Measurements from ENCODE around the gene STARD3. TPM values are rescaled to one million over a fixed set of nuclear protein-coding genes. Genes with fewer than 3 reads are reported as not detected.

Gene STARD3
- total and polyA plus RNA-seq, 2 experiments from 2014 or later: 61.6 to 90.3 TPM

DNA sequence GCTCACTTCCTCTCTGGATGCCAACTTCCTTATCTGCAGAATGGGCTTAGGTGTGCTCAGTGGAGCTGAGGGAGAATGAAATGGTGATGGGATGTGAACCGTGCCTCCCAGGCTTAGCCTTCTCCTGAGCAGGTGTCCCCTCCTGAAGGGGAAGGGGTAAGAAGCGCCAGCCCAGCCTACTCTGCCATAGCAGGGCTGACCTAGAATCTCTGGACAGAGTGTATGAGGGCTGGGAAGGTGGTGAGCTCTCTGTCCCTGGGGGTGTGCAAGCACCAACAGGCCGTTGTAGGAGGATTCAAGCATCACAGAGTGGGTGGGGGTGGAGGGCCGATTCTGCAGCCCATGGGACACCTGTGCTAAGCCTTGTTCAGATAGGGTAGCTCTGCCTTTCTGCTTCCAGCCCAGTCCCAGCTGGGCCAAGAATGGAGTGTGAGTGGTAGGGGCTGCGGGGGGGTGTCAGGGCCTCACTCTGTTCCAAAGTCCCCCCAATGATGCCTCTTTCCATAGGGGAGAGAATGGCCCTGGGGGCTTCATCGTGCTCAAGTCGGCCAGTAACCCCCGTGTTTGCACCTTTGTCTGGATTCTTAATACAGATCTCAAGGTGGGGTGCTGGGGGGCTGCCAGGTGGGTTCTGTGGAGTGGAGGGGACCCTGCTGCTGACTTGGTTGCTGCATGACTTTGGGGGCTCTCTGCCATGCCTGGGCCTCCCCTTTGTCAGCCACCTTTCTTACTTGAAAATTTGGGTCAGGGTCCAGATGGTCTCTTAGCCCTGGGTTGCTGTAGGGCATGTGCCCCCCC is 25.0 kb downstream of the STARD3 start:
- Histone ChIP-seq H3K79me2 (no peaks in the 10 kb centered on the region), H3K27ac (no peak overlapping the region), H3K9me2 (replicated peaks; ENCODE audit: insufficient read depth) (no peaks in the 10 kb centered on the region), H3K4me1 (ENCODE audit: insufficient read depth) (peaks cover 34% of the 10 kb centered on the region), H2AFZ (no peak overlapping the region), H3K4me3 (no peak overlapping the region), H3K9me3 (ENCODE audit: low read depth) (no peaks in the 10 kb centered on the region), H3K4me2 (no peak overlapping the region), H4K20me1 (ENCODE audit: insufficient read depth, poor library complexity, severe bottlenecking) (no peaks in the 10 kb centered on the region), H3K27me3 (peaks cover 3% of the 10 kb centered on the region), H3K36me3 (replicated peaks; ENCODE audit: insufficient read depth, low read depth) (no peaks in the 10 kb centered on the region)
- TF ChIP-seq EZH2phosphoT487 (IDR thresholded peaks at IDR 0.05; ENCODE audit: low read depth, severe bottlenecking, unreplicated experiment) (no peak), EZH2 (IDR thresholded peaks at IDR 0.05; ENCODE audit: borderline replicate concordance) (no peak)
- TF ChIP-seq, protein P1, sequence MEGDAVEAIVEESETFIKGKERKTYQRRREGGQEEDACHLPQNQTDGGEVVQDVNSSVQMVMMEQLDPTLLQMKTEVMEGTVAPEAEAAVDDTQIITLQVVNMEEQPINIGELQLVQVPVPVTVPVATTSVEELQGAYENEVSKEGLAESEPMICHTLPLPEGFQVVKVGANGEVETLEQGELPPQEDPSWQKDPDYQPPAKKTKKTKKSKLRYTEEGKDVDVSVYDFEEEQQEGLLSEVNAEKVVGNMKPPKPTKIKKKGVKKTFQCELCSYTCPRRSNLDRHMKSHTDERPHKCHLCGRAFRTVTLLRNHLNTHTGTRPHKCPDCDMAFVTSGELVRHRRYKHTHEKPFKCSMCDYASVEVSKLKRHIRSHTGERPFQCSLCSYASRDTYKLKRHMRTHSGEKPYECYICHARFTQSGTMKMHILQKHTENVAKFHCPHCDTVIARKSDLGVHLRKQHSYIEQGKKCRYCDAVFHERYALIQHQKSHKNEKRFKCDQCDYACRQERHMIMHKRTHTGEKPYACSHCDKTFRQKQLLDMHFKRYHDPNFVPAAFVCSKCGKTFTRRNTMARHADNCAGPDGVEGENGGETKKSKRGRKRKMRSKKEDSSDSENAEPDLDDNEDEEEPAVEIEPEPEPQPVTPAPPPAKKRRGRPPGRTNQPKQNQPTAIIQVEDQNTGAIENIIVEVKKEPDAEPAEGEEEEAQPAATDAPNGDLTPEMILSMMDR (IDR thresholded peaks at IDR 0.05; ENCODE audit: poor library complexity): no peak
- DNase-seq (ENCODE audit: low spot score): no peak
- 85% methylated on average over 8 of the region's 8 CpGs for WGBS (ENCODE audit: low lambda C conversion rate, missing lambda C conversion rate)

DNA sequence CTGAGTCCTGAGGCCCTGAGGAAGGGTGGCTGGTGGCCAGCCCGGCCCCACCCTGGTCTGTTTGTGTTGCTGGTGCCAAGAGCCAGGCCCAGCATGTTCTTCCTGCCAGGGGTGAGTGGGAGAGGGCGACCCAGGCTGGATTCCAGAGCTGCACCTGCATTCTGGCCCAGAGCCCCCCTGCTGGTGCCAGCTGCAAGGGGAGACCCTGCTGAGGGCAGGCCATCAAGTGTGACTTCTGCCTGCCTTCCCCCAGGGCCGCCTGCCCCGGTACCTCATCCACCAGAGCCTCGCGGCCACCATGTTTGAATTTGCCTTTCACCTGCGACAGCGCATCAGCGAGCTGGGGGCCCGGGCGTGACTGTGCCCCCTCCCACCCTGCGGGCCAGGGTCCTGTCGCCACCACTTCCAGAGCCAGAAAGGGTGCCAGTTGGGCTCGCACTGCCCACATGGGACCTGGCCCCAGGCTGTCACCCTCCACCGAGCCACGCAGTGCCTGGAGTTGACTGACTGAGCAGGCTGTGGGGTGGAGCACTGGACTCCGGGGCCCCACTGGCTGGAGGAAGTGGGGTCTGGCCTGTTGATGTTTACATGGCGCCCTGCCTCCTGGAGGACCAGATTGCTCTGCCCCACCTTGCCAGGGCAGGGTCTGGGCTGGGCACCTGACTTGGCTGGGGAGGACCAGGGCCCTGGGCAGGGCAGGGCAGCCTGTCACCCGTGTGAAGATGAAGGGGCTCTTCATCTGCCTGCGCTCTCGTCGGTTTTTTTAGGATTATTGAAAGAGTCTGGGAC is 25.8 kb downstream of the STARD3 start:
- TF ChIP-seq, protein P1 (IDR thresholded peaks at IDR 0.05; ENCODE audit: poor library complexity): no peak
- TF ChIP-seq EZH2 (IDR thresholded peaks at IDR 0.05; ENCODE audit: borderline replicate concordance): no peak
- no peak for TF ChIP-seq EZH2phosphoT487 (IDR thresholded peaks at IDR 0.05; ENCODE audit: low read depth, severe bottlenecking, unreplicated experiment)
- WGBS (ENCODE audit: low lambda C conversion rate, missing lambda C conversion rate): 90% methylated on average over 22 of the region's 22 CpGs
- Histone ChIP-seq H3K4me3 (no peak overlapping the region), H3K27ac (no peak overlapping the region), H2AFZ (no peak overlapping the region), H4K20me1 (ENCODE audit: insufficient read depth, poor library complexity, severe bottlenecking) (no peaks in the 10 kb centered on the region), H3K36me3 (replicated peaks; ENCODE audit: insufficient read depth, low read depth) (no peaks in the 10 kb centered on the region), H3K4me1 (ENCODE audit: insufficient read depth) (peaks cover 40% of the 10 kb centered on the region), H3K9me3 (ENCODE audit: low read depth) (no peaks in the 10 kb centered on the region), H3K79me2 (no peaks in the 10 kb centered on the region), H3K9me2 (replicated peaks; ENCODE audit: insufficient read depth) (no peaks in the 10 kb centered on the region), H3K27me3 (peaks cover 3% of the 10 kb centered on the region), H3K4me2 (peak overlapping the region; percentile 51)
- no peak for DNase-seq (ENCODE audit: low spot score)

DNA sequence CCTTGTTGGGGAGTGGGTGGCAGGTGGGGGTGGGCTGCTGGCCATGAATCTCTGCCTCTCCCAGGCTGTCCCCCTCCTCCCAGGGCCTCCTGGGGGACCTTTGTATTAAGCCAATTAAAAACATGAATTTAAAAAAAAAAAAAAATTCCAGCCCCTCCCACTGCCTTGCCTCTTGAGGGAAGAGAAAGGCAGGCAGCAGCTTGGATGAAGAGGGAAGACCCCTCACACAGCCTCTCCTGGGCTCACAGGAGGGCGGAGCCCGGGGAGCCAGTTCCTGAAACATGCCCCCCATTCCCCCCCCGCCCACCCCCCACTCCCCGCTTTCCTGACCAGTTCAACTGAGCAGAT is 26.4 kb downstream of the STARD3 start:
- Histone ChIP-seq H3K4me3 (no peak overlapping the region), H3K4me2 (peak overlapping the region; percentile 51), H3K27me3 (peaks cover 3% of the 10 kb centered on the region), H4K20me1 (ENCODE audit: insufficient read depth, poor library complexity, severe bottlenecking) (no peaks in the 10 kb centered on the region), H2AFZ (no peak overlapping the region), H3K36me3 (replicated peaks; ENCODE audit: insufficient read depth, low read depth) (no peaks in the 10 kb centered on the region), H3K9me3 (ENCODE audit: low read depth) (no peaks in the 10 kb centered on the region), H3K27ac (no peak overlapping the region), H3K79me2 (no peaks in the 10 kb centered on the region), H3K4me1 (ENCODE audit: insufficient read depth) (peaks cover 46% of the 10 kb centered on the region), H3K9me2 (replicated peaks; ENCODE audit: insufficient read depth) (no peaks in the 10 kb centered on the region)
- no peak for DNase-seq (ENCODE audit: low spot score)
- WGBS (ENCODE audit: low lambda C conversion rate, missing lambda C conversion rate): 70% methylated on average over 3 of the region's 4 CpGs
- TF ChIP-seq, protein P1 (IDR thresholded peaks at IDR 0.05; ENCODE audit: poor library complexity): no peak
- TF ChIP-seq EZH2phosphoT487 (IDR thresholded peaks at IDR 0.05; ENCODE audit: low read depth, severe bottlenecking, unreplicated experiment) (no peak), EZH2 (IDR thresholded peaks at IDR 0.05; ENCODE audit: borderline replicate concordance) (no peak)

Data from hepatocyte (in vitro differentiated cells).